ENCODE data around the gene EDEM2.
"Not testable (repeated sequence)": the region's sequence is repeated elsewhere in the genome, so short reads cannot be mapped to it uniquely, and the experiment has no call there.

Gene EDEM2

GRCh38 chr20:35146920-35147574 lies at the start of gene EDEM2:
TSS of gene EDEM2 (minus strand) at chr20:35147336. CDS start at chr20:35147258, 78 bp downstream.
- DNase-seq (ENCODE audit: low read depth), result peak; percentile 92

GRCh38 chr20:35196313-35196712 lies 49.2 kb upstream of the EDEM2 start:
- DNase-seq (ENCODE audit: low read depth), result no peak

- DNase-seq (ENCODE audit: low read depth), result not testable (repeated sequence)
These were observed 46.1 kb upstream of the EDEM2 start for GRCh38 chr20:35193031-35193791.

- no peak for DNase-seq (ENCODE audit: low read depth)
These were observed 45.2 kb upstream of the EDEM2 start for GRCh38 chr20:35192118-35192872.

- no peak for DNase-seq (ENCODE audit: low read depth)
These were observed 44.4 kb upstream of the EDEM2 start for GRCh38 chr20:35191419-35192117.

GRCh38 chr20:35190556-35190955 lies 43.4 kb upstream of the EDEM2 start:
- DNase-seq (ENCODE audit: low read depth), result no peak

- DNase-seq (ENCODE audit: low read depth), result not testable (repeated sequence)
These were observed 42.1 kb upstream of the EDEM2 start for GRCh38 chr20:35189223-35189622.

- DNase-seq (ENCODE audit: low read depth), result no peak
These were observed 40.6 kb upstream of the EDEM2 start for GRCh38 chr20:35187584-35188190.

GRCh38 chr20:35186691-35187289 lies 39.7 kb upstream of the EDEM2 start:
- not testable (repeated sequence) for DNase-seq (ENCODE audit: low read depth)

- DNase-seq (ENCODE audit: low read depth), result no peak
These were observed 34.6 kb upstream of the EDEM2 start for GRCh38 chr20:35181731-35182130.

GRCh38 chr20:35180266-35180665 lies 33.1 kb upstream of the EDEM2 start:
- DNase-seq (ENCODE audit: low read depth), result no peak

GRCh38 chr20:35179292-35180212 lies 32.4 kb upstream of the EDEM2 start:
- no peak for DNase-seq (ENCODE audit: low read depth)

- DNase-seq (ENCODE audit: low read depth), result no peak
These were observed 29.0 kb upstream of the EDEM2 start for GRCh38 chr20:35176132-35176531.

GRCh38 chr20:35174458-35175216 lies 27.5 kb upstream of the EDEM2 start:
- no peak for DNase-seq (ENCODE audit: low read depth)

- DNase-seq (ENCODE audit: low read depth), result no peak
These were observed 26.5 kb upstream of the EDEM2 start for GRCh38 chr20:35173576-35174192.

- DNase-seq (ENCODE audit: low read depth), result no peak
These were observed 25.3 kb upstream of the EDEM2 start for GRCh38 chr20:35172434-35172806.

- no peak for DNase-seq (ENCODE audit: low read depth)
These were observed 24.8 kb upstream of the EDEM2 start, which contains the start of gene PROCR for GRCh38 chr20:35171753-35172433. TSS of gene PROCR (plus strand) at chr20:35172072. CDS start at chr20:35172155, 83 bp downstream.

- DNase-seq (ENCODE audit: low read depth), result no peak
These were observed 24.3 kb upstream of the EDEM2 start for GRCh38 chr20:35171438-35171752.

Data from activated T-helper 1 cell treated with Interleukin-2 at 50 U/mL for 16 hours (primary cell).